HG02588 (cell line): ENCODE measurements around the gene SPOCD1.

Experiments
- ATAC-seq: cut with Tn5 transposase; IDR thresholded peaks from one replicate; pipeline ENCODE4 v1.9.1; 2021; ENCODE audit warnings: mild to moderate bottlenecking, moderate library complexity; ENCODE audit not compliant: unreplicated experiment

SPOCD1 gene

GRCh38 chr1:31757989-31758388 lies 57.8 kb downstream of the SPOCD1 start:
- ATAC-seq: no peak

DNA sequence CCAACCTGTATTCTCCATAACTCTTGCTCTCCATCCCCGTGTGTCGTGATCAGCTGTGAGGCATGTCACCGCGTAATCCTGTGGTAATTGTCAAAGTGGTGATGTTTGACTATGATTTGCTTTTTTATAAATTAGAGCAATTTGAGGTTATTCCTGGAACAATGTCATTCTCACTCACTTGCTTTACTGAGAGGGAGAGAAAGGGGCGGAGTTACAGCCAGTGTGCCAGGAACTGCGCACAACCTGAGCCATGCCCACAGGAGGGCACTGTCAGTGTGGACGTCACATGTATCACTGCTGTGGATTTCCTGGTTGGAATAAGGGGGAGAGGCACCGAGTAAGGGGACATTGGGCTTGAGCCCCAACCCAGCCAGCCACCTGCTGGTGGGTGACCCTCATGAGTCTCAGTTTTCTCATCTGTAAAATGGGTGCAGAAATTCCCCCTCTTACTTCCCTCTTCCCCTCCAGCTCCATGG lies 58.6 kb downstream of the SPOCD1 start:
- no peak for ATAC-seq

DNA sequence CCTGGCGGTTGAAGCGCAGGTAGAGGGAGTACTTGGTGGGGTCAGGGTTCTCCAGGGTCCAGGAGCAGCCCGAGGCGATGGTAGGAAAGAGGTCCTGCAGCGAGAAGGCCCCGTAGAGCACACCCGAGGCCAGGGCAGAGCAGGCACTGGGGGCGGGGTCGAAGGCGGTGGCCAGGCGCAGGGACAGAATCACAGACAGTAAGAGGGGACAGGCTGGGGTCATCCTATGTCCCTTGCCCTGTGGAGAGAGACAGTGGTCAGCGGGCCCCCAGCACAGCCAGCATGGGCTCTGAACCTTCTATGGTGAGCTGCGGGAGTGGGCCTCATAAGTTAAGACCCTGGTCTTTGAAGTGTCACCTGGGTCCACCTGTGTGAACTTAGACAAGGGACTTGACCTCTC lies 59.2 kb downstream of the SPOCD1 start:
- ATAC-seq: no peak

DNA sequence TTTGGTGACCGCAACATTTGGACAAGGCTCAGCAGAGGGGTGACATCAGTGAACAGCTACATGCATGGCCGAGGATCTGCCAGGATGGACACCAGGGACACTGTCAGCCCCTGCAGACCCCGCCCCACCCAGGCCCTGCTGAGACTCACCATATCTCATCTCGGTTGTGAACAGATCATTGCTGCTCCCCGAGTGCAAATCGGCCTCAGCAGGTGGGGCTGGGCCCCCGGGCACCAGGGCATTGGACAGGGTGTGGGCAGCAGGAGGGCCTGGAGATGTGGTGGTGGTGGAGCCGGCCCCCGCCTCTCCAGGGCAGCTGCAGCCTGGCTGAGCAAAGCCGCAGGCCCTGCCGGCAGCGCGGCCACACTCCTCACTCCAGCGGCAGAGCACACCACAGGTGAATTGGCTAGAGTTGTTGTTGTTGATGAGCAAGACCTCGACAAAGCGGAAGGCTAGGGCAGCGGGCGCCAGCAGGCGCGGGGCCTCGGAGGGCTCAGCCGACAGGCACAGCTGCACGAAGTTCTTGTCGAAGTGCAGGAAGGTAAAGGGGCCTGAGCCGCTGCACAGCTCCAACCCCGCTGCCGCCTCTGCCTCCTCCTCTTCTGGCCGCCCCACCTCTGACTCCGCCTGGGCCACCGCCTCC lies 59.9 kb downstream of the SPOCD1 start:
- ATAC-seq: no peak

- no peak for ATAC-seq
Observed at GRCh38 chr1:31755197-31755611, 60.6 kb downstream of the SPOCD1 start.

DNA sequence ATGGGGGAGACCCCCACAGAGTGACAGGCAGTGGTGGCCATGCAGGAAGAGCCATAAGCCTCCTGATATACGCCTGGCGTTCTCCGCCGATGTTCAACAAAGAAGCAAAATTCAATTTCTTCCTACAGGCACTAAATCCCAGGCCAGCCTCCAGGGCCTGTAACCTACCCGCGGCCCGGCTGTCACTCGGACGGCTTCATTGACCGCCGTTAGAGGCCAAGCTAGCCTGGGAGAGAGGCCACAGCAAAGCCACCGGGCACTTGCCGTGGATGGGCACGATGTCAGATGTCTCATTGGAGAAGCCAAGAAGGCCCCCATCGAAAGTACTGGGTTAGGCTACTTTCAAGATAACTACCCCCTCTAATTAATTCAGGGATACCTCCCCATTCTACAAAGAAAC lies 61.4 kb downstream of the SPOCD1 start:
- no peak for ATAC-seq

DNA sequence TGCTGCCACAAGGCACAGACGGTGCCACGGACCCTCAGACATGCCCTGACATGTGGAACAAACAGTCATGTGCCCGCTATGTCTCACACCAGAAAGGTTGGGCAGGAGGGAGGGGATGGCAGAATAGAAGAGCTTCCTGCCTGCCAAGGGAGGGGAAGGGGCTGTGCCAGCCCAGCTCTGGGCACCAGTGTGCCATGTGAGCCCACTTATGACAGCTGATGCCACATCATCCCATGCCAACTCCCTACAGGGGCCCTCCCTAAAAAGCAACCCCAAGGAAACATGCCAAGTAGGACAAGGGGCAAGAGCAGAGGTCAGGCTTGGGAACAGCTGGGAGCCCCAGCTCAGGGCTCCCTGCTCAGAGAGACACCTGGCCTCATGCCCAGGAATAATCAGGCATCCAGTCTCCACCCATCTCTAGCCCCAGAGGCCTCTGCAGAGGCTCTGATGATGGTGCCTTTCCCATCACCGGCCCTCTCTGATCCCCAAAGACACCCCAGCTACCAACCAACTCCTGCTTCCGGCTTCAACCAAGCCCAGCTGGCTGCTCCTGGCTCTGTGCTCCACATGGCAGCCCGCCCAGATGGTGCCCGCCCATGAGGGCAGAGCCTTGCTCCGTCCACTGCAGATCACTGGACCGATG lies 62.0 kb downstream of the SPOCD1 start:
- no peak for ATAC-seq

GRCh38 chr1:31752952-31753475 lies 62.8 kb downstream of the SPOCD1 start:
- no peak for ATAC-seq

DNA sequence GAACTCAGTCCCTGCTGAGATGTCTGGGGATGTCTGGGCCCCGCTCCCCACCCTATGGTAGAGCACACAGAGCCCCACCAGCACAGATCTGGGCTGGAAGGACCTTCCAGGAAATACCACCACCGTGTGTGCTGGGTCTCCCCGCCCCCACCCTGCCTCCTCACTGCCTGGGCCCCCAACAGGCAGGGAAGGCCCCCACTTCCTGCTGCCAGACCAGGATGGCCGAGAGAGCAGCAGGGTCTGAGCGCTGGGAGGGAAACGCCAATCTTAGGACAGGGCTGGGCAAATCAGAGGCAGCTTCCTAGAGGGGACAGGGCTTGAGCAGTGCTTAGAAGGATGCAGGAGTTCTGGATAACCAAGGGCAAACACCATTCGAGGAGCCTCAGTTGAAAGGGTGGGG lies 63.6 kb downstream of the SPOCD1 start:
- ATAC-seq: no peak

DNA sequence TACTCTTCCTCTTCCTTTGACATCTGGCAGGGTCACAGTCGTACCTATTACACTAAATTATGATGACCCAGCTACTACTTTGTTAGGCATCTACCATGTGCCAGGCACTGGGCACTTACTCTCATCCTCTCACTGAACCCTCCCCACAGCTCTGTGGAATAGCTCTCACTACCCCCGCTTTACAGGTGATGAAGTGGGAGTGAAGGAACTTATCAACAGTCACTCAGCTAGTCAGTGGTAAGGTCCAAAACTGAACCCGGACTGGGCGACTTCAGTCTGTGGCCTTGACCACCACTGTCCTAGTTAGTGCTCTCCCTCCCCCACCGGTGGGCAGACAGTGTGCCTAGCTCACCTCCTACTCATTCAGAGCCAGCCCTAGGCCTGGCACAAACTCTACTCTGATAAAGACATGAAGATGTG lies 64.0 kb downstream of the SPOCD1 start:
- no peak for ATAC-seq

DNA sequence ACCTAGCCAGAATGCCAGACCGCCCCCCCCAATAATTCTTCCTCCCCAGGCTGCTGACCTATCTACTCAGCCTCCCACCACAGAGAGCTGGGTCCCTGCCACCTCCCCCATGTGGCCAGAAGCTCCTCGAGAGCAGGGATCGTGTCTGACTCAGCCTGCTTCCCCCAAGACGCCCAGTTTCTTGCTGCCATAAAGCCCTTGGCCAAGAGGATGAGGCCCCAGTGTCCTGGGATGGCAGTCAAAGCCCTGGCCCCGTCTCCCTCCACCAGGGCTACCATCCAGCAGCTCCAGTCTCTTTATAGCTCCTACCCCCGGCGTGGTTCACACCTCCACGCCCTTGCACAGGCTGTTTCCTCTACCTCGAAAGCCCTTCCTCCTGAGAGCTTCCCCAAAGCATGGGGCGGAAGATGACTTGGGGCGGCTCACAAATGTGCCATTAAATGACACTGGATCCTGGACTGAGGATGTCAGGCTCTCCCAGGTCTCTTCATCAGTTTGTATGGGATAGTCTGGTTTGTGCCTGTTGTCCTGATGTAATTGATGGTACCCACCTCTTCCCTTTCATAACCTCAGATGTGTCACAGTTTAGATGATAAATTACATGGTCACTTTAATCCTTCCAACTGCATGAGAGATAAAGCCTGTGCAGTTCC lies 64.8 kb downstream of the SPOCD1 start:
- no peak for ATAC-seq

DNA sequence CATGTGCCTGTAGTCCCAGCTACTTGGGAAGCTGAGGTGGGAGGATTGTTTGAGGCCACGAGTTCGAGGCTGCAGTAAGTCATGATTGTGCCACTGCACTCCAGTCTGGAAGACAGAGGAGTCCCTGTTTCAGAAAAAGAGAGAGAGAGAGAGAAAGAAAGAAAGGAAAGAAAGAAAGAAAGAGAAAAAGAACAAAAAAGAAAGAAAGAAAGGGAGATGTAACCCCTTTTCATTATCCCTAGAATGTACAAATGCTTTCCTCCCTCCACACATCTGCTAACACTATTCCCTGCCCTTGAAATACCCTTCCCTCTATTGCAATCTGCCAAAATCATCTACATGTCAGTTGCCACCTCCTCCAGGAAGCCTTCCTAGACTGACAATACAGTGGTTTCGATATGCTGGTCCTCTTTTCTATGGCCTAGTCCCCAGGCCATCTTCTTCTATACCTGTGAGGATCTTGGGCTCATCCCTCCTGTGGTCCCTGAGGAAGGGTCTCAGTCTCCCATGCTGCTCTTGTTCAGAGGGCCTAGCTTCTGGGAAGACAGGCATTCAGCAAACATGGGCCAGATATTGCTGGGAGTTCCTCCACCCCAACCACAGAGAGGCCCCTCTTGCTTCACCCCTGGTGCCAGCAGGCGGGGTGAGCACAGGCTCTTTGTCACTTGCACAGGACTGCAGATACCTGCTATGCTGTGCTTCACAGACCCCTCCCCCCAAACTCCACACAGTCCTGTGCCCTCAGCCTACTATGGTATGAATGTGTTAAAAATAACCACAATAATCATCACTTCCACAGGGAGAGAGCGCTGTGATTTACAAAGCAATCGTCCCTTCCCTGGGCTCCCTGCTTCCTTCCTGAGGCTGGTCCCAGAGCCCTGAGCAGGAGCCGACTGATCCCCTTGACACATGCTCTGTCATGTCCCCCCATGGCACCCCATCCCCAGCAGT lies 65.8 kb downstream of the SPOCD1 start:
- ATAC-seq: no peak

DNA sequence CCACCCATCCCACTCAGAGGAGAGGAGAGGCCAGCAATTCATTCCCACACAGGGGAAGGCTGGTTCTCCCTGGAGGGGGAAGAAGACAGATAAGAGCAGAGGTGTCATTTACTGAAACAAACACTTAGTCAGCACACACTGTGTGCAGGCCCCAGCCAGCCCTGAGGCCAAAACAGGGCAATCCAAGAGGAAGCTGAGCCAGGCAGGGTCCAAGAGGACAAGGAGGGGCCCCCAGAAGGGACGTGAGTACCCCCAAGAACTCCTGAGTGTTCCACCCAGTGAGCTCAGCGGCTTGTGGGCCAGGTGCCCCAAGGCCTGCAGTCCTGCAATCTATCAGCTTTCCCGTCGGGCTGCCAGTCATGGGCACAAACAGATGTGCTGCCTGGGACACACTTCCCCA lies 67.5 kb downstream of the SPOCD1 start:
- ATAC-seq: no peak

DNA sequence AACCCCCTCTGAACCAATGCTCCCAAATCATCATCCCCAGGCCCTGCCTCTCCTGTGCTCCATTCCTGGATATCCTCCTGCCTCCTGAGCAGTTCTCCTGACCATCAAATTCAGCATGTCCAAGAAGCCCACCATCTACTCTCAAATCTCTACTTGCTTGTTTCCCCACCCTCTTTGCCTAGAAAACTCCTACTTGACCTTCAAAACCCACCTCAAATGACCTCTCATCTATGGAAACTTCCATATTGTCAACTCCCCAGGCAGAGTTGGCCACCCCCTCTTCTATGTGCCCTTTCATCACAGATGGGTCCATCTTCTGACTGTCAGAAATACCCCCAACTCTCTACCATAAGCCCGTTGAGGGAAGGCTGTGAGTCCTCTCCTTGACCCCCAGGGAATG lies 68.5 kb downstream of the SPOCD1 start:
- ATAC-seq: no peak

DNA sequence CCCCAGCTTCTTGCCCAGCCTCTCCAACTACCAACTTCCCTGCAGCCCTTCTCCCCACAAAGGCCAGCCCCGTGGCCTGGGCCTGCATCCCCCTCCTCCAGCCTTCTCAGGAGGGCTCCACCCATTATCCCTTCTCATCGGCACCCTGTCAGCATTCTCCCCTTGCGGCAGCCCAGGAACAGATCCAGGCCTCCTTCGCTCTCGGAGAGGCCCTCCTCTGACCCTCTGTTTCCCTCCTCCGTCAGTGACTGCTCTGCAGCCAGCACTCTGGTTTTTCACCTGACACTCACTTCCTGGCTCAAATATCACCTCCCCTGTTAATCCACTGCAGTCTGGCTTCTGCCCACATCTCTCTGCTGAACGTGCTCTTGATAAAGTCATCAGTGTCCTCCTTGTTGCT lies 69.1 kb downstream of the SPOCD1 start:
- ATAC-seq: no peak

- no peak for ATAC-seq
Observed at GRCh38 chr1:31745946-31746670, 69.7 kb downstream of the SPOCD1 start.

GRCh38 chr1:31745096-31745945 lies 70.5 kb downstream of the SPOCD1 start:
- ATAC-seq: no peak

- ATAC-seq: no peak
Observed at GRCh38 chr1:31744165-31744888, 71.5 kb downstream of the SPOCD1 start.
